ENCODE results near the gene MME.

Gene MME

GRCh38 chr3:155079746-155080487 lies at the start of gene MME:
MME (plus strand) TSS chr3:155080319; CDS start chr3:155084168, 3,849 bp downstream.
- DNase-seq (ENCODE audit: low spot score): no peak

DNA sequence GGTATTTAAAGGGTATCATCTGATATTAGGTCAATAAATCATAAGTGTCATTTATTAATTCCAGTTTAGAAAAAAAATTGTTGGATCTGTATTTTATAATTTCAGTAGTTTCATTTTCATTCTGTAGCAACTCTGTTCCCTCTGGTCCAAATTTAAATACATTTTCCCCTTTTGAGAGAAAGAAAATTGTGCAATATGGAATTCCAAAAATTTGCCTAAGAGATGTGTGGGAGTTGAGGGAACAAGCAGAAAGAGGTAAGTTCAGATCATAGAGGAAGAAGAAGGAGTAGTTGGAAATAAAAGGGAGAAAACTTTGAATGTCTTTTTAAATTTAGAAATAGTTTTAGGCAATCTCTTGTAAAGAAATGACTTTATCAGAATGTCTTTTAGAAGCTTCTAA lies 48.9 kb upstream of the MME start:
- DNase-seq (ENCODE audit: low spot score): no peak

GRCh38 chr3:155032918-155033317 lies 47.2 kb upstream of the MME start:
- no peak for DNase-seq (ENCODE audit: low spot score)

GRCh38 chr3:155034786-155035185 lies 45.3 kb upstream of the MME start:
- DNase-seq (ENCODE audit: low spot score): no peak

DNA sequence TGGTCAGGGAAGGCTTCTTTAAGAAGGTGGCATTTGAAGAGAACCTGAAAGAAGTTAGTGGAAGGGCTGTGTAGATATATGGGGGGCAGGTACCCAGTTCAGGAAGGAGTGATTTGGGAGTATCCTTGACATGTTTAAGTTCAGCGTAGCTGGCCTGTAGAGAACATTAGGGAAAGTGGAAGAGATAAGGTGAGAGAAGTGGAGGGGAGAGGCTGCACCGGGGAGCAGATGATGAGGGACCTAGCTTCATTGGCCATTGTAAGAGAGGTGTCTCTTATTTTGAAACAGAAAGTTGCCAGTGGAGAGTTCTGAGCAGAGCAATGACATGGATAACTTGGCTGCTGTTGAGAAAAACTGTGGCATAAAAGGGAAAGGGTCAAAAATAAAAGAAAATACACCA lies 44.6 kb upstream of the MME start:
- DNase-seq (ENCODE audit: low spot score): no peak

DNA sequence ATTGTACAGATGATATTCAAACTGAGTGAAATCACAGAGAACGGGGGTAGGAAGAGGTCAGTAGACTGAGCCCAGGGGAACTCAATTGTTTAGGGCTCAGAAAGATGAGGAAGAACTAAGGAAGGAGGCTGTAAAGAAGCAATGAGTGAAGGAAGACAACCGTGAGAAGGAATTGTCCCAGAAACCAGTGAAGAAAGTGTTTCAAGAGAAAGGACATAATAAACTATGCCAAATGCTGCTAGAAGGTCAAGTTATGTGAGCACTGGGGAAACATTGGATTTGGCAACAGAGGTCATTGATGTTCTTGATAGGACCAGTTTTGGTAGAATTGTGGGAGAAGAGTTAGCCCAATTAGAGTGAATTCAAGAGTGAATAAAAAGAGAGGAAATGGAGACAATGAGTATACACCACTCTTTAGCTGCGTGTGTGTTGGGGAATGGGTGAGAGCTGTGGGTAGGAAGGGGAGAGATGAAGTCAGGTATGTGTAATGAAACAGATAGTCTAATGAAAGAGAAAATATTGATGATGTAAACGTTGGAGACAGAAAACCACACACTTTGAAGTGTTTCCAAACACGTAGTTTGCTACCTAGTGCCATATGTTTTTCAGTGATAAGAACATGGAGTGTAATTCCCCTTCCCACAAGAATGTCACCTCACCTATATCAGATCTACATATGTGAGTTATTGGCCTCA lies 42.5 kb upstream of the MME start:
- DNase-seq (ENCODE audit: low spot score): no peak

DNA sequence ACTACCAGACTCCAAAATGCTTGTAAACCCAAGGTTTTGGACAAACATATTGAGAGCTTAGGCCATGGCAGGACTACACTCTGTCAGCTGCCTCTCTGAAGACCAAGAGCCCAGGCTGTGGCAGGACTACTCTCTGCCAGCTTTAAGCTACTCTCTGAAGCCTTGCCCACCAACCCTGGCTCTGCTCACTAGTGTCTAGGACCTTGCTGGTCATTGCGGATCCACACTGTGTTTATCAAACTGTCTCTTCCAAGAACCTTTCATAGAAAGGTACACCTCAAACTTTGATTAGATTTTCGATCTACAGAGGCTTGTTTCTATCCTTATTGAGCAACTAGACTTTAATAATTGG lies 41.9 kb upstream of the MME start:
- no peak for DNase-seq (ENCODE audit: low spot score)

GRCh38 chr3:155046935-155047334 lies 33.2 kb upstream of the MME start:
- no peak for DNase-seq (ENCODE audit: low spot score)

DNA sequence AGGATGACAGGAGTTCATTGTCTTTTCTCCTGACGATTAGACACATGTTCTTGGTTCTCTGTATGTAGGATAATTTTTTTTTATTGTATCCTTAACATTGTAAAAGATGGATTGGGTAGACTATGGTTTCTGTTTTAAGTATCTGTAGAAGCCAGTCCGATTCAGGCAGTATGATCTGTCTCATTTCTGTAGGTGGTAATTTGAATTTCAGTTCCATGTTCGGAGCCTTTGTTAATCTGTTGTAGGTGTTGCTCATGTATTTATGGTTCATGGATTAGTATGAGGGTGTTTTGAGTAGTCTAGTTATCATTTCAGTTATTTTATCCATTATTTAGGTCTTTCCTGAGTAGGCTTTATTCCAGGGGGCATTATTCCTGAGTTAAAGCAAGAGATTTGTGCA lies 32.4 kb upstream of the MME start:
- DNase-seq (ENCODE audit: low spot score): no peak

DNA sequence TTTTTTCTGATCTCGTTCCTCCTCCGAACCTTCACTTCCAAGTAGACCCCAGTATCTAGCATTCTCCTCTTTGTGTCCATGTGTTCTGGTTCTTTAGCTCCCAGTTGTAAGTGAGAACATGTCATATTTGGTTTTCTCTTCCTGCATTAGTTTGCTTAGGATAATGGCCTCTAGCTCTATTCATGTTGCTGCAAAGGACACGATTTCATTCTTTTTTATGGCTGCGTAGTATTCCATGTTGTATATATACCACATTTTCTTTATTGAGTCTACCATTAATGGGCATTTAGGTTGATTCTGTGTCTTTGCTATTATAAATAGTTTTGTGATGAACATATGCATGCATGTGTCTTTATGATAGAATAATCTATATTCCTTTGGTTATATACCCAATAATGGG lies 30.2 kb upstream of the MME start:
- no peak for DNase-seq (ENCODE audit: low spot score)

- no peak for DNase-seq (ENCODE audit: low spot score)
Measured at GRCh38 chr3:155052470-155052869, 27.6 kb upstream of the MME start.

- DNase-seq (ENCODE audit: low spot score): no peak
Measured at GRCh38 chr3:155053756-155054155, 26.4 kb upstream of the MME start.

DNA sequence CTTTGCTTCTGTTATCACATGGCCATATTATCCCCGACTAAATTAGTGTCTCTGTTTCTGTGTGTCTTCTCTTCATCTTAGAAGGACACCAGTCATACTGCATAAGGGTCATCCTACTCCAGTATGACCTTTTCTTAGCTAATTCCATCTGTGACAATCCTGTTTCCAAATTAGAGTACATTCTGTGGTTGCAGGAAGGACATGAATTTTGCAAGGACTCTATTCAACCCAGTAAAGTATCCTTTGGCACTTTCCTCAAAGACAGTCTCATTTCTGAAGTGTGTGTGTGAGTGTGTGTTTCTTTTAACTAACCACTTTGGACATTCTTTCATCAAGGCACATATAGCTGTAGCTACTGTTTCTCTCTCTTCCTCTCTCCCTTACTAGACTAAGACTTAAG lies 15.2 kb upstream of the MME start:
- no peak for DNase-seq (ENCODE audit: low spot score)

DNA sequence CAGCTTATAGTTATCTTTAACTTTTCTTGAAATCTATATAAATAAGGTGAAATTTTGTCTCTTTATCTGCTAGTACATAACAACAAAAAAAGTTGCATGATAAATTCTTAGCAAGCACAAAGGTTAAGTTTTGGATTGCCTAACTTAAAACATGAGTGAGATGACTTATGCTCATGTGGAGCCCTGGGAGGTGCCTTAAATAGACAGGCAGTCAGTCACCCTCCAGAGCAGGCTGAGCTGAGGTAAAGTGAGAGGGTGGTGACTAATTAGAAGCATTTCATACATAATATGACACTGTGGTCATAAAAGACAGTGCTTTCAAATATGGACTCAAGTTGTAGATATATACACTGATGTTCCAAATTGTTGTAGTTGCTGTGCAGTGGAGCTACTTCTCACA lies 14.6 kb upstream of the MME start:
- DNase-seq (ENCODE audit: low spot score): peak; percentile 62

DNA sequence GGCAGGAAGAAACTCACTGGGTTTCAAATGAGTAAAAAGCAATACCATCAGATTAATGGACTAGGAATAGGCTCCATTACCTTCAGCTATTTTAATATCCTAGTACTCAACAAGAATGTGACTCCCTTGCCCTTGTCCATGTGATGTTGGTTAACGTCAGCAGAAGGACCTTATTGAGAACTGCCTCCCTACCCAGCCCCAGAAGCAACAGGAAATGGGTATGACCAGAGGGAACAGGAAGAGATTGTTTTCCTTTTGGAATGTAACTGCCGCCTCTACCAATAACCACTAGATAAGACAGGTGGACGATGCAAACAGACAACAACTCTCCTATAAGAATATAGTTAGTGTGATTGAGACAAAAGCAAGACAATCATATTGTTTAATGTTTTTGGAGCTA lies 10.4 kb upstream of the MME start:
- no peak for DNase-seq (ENCODE audit: low spot score)

- no peak for DNase-seq (ENCODE audit: low spot score)
Measured at GRCh38 chr3:155070316-155070715, 9.8 kb upstream of the MME start.

DNA sequence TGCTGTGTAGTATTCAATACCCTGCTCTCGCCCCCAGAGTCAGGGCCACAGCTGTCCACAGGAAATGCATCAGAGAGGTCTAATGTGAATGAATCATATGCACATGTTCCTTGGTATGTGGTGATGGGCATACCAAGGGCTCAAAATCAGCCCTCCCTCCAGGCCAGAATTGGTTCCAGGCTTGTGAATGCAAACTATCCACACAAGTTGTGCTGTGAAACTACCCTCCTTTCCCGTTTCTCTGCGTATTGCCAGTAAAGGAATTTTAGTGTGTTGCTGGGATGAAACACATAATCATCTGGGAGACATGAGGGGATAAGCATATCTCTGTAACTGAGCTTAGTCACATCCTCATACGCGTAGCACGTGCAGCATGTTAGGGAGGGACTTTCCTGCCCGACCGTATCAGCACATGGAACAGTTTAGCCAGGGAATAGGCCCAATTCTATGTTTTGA lies 9.2 kb upstream of the MME start:
- DNase-seq (ENCODE audit: low spot score): no peak

DNA sequence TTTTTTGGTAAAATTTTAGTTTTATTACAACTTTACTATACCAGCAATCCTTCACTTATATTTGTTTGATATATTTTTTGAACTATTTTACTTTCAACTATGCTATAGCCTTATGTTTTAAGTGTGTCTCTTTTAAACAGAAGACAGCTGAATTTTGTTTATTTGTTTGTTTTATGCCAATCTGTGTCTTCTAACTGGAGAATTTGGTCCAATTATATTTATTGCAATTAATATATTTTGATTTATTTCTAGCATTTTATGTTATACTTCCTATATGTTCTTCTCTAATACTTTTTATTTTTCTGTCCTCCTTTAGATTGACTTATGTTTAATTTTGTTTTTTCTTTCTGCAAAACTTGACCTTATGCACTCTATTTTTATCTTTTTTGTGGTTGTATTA lies 4.9 kb upstream of the MME start:
- DNase-seq (ENCODE audit: low spot score): no peak

- no peak for DNase-seq (ENCODE audit: low spot score)
Measured at GRCh38 chr3:155076888-155077287, 3.2 kb upstream of the MME start.

- DNase-seq (ENCODE audit: low spot score): no peak
Measured at GRCh38 chr3:155078711-155079467, 1.2 kb upstream of the MME start.

DNA sequence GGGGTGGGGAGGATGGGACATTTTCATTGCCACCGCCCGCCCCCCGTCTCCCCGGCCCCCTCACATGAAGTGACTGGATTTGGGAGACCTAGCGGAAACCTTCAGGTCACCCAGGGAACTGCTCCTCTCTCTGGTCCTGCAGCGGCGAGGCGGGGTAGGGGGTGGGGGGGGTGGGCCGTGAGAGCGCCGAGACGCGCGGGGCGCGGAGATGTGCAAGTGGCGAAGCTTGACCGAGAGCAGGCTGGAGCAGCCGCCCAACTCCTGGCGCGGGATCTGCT lies 712 bp upstream of the MME start:
- no peak for DNase-seq (ENCODE audit: low spot score)

- no peak for DNase-seq (ENCODE audit: low spot score)
Measured at GRCh38 chr3:155080692-155081091, 573 bp downstream of the MME start.

DNA sequence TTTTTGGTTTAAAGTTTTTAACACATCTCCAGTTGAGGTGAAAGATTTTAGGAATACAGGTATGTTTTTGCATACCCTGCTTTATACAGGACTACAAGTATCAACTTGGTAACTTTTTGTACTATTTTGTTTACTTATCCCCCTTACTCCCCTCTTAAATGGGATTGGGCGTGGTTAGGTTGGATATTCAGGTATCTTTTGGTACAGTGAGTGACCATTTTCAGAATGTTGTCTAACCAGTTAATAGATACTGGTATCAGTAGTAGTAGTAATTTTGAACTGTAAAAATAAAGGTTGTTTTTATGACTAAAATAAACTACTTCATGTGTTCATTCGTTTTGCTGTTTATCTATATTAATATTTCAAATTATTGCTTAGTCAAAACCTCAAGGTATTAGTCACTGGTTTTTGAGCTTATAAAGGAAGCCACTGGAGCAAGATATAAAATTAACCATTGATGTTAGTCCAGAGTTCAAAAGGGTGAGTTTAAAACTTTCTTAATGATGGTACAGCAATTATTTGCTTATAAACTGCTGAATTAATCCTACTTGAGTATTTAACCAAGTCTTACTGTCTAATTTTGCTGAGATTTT lies 3.3 kb downstream of the MME start:
- DNase-seq (ENCODE audit: low spot score): no peak

Data from SW480 (cell line).